ENCODE data around the gene CACNA2D3. TPM values are rescaled to one million over a fixed set of nuclear protein-coding genes. Genes with fewer than 3 reads are reported as not detected.

Gene CACNA2D3
- polyA plus RNA-seq, 3 donors: 8.3 to 21.5 (median 10.4) TPM

- no peak for TF ChIP-seq CTCF (IDR thresholded peaks at IDR 0.05)
- DNase-seq: no peak
- H3K9me3 Mint-ChIP-seq: no peaks in the 10 kb centered on the region
- no peak overlapping the region for H2AFZ ChIP-seq (ENCODE audit: insufficient read depth, low read depth, low read length, poor library complexity, severe bottlenecking)
- H3K4me3 ChIP-seq (replicated peaks in 1 of 3; ENCODE audit: low read depth in 2 of 3, low read length in 3 of 3): no peak overlapping the region
- H4K20me1 ChIP-seq (ENCODE audit: insufficient read depth, low read length): no peaks in the 10 kb centered on the region
- H3K27me3 Mint-ChIP-seq (ENCODE audit: low read depth in 3 of 3): peaks cover 2 to 8% (median 7%) of the 10 kb centered on the region in 3 donors
- H3K9me3 ChIP-seq (replicated peaks in 1 of 2; ENCODE audit: control insufficient read depth in 1 of 2, insufficient read depth in 1 of 2, low read length in 2 of 2): no peaks in the 10 kb centered on the region
- no peaks in the 10 kb centered on the region for H3K36me3 ChIP-seq (replicated peaks in 1 of 2; ENCODE audit: control insufficient read depth in 1 of 2, insufficient read depth in 2 of 2, low read length in 2 of 2)
- no peaks in the 10 kb centered on the region for H3K27me3 ChIP-seq (ENCODE audit: control insufficient read depth in 2 of 2, insufficient read depth in 2 of 2, low read length in 2 of 2)
- H3K36me3 Mint-ChIP-seq: no peaks in the 10 kb centered on the region
- WGBS (ENCODE audit: insufficient coverage): 92% methylated on average over 4 of the region's 5 CpGs
- H3K4me1 ChIP-seq (ENCODE audit: control insufficient read depth in 1 of 2, insufficient read depth in 2 of 2, low read length in 2 of 2): no peaks in the 10 kb centered on the region
- H3K4me3 Mint-ChIP-seq: no peak overlapping the region
- no peak overlapping the region for H3K27ac Mint-ChIP-seq
- no peak overlapping the region for H3K4me2 ChIP-seq (replicated peaks; ENCODE audit: extremely low read depth, low read length, poor library complexity, severe bottlenecking)
- intact Hi-C loops (cut with micrococcal nuclease): no loop called here
- no peak overlapping the region for H3K27ac ChIP-seq (ENCODE audit: low read depth in 1 of 2, low read length in 2 of 2)
- peaks cover 9% of the 10 kb centered on the region for H3K4me1 Mint-ChIP-seq
- no peak overlapping the region for H3K9ac ChIP-seq (ENCODE audit: insufficient read depth, low read length, poor library complexity, severe bottlenecking)
- H3K79me2 ChIP-seq (ENCODE audit: insufficient read depth, low read length): no peaks in the 10 kb centered on the region
Observed at GRCh38 chr3:54378184-54378583, 255.8 kb downstream of the CACNA2D3 start.

DNA sequence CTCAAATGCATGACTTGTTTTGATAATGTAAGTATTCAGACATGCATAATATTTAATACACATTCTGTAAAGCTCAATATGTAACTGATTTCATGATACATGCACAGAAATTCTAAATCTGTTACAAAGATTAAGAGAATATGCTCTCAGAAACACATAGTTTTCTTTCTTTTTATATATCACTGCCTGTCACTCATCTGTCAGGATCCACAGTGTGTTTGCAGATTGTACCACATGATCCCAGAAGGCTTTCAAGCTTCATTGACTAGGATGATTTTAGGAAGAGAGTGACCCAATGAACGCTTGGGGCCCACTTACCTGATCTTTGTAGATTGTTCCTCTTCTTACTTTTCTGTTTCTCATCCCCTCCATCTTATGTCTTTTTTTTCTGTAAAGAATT is 261.9 kb downstream of the CACNA2D3 start:
- TF ChIP-seq CTCF (IDR thresholded peaks at IDR 0.05): no peak
- Mint-ChIP-seq H3K4me1 (no peaks in the 10 kb centered on the region), H3K4me3 (no peak overlapping the region), H3K27me3 (ENCODE audit: low read depth in 3 of 3) (peaks cover 0 to 6% (median 6%) of the 10 kb centered on the region in 3 donors), H3K9me3 (peaks cover 0 to 3% (median 0%) of the 10 kb centered on the region in 7 donors), H3K27ac (no peak overlapping the region), H3K36me3 (no peaks in the 10 kb centered on the region)
- H3K9ac ChIP-seq (ENCODE audit: insufficient read depth, low read length, poor library complexity, severe bottlenecking): no peak overlapping the region
- no peaks in the 10 kb centered on the region for H3K27me3 ChIP-seq (ENCODE audit: control insufficient read depth in 2 of 2, insufficient read depth in 2 of 2, low read length in 2 of 2)
- no CpG with 5 or more reads among the region's 1 CpG for WGBS (ENCODE audit: insufficient coverage)
- DNase-seq: no peak
- intact Hi-C loops (cut with micrococcal nuclease): no loop called here
- H4K20me1 ChIP-seq (ENCODE audit: insufficient read depth, low read length): no peaks in the 10 kb centered on the region
- H3K79me2 ChIP-seq (ENCODE audit: insufficient read depth, low read length): no peaks in the 10 kb centered on the region
- no peak overlapping the region for H3K4me2 ChIP-seq (replicated peaks; ENCODE audit: extremely low read depth, low read length, poor library complexity, severe bottlenecking)
- H3K36me3 ChIP-seq (replicated peaks in 1 of 2; ENCODE audit: control insufficient read depth in 1 of 2, insufficient read depth in 2 of 2, low read length in 2 of 2): no peaks in the 10 kb centered on the region
- no peak overlapping the region for H3K4me3 ChIP-seq (replicated peaks in 1 of 3; ENCODE audit: low read depth in 2 of 3, low read length in 3 of 3)
- no peak overlapping the region for H3K27ac ChIP-seq (ENCODE audit: low read depth in 1 of 2, low read length in 2 of 2)
- no peaks in the 10 kb centered on the region for H3K4me1 ChIP-seq (ENCODE audit: control insufficient read depth in 1 of 2, insufficient read depth in 2 of 2, low read length in 2 of 2)
- H2AFZ ChIP-seq (ENCODE audit: insufficient read depth, low read depth, low read length, poor library complexity, severe bottlenecking): no peak overlapping the region
- H3K9me3 ChIP-seq (replicated peaks in 1 of 2; ENCODE audit: control insufficient read depth in 1 of 2, insufficient read depth in 1 of 2, low read length in 2 of 2): no peaks in the 10 kb centered on the region

All from CD14-positive monocyte (primary cell).